Thyroid gland (tissue), 4 donors: ENCODE results near the gene REPS2. TPM values are rescaled to one million over a fixed set of nuclear protein-coding genes. Genes with fewer than 3 reads are reported as not detected.

Source experiments
- DNase-seq, 2 donors: peaks; one replicate each; pipeline ENCODE4 v3.0.0-alpha.2; 2019
- H3K27ac ChIP-seq, 3 donors: fragments of 200-600 bp; sonication (generic); 1 replicate in 2 of 3; 2 replicates in 1 of 3; pipeline ENCODE4 v1.5.1; 2016 to 2019; ENCODE audit warnings: mild to moderate bottlenecking in 1 of 3, moderate library complexity in 1 of 3
- H3K27me3 ChIP-seq: fragments of 200-600 bp; sonication (generic); one replicate; pipeline ENCODE4 v1.5.1; 2019
- H3K36me3 ChIP-seq, 2 donors: fragments of 200-600 bp; sonication (generic); one replicate each; pipeline ENCODE4 v1.5.1; 2016 to 2019
- H3K4me1 ChIP-seq, 2 donors: fragments of 200-600 bp; sonication (generic); one replicate each; pipeline ENCODE4 v1.5.1; 2017 to 2019
- H3K4me3 ChIP-seq, 3 donors: fragments of 200-600 bp; sonication (generic); replicated peaks in 1 of 3; 1 replicate in 2 of 3; 2 replicates in 1 of 3; pipeline ENCODE4 v1.5.1; 2016; ENCODE audit warnings: mild to moderate bottlenecking in 1 of 3
- H3K9me3 ChIP-seq: fragments of 200-600 bp; sonication (generic); one replicate; pipeline ENCODE4 v1.5.1; 2017
- POLR2A ChIP-seq, 2 donors: fragments of 450-650 bp; IDR thresholded peaks; one replicate each; pipeline ENCODE4 v1.6.1; 2017; ENCODE audit warnings: antibody characterized with exemption in 2 of 2, mild to moderate bottlenecking in 2 of 2, moderate library complexity in 1 of 2
- WGBS, 2 donors: methylation state at CpG; one replicate each; pipeline ENCODE4 v1.1.5; 2017; 5-methylcytosine and 5-hydroxymethylcytosine counted together
- intact Hi-C: fragments of 100-400 bp; cut with DNase I; formaldehyde crosslinking; loops from one replicate; pipeline ENCODE4 v1.15.1; 2023
- total RNA-seq, 4 donors: library from RNA; depleted of rRNA; stranded (reverse); fragments of >200 nt; gene quantifications; one replicate each; pipeline ENCODE4 v1.2.3, GENCODE V29; 2016
- TF ChIP-seq, protein P1 (sequence below), 6 experiments: fragments of 200-600 bp in 3 of 6; fragments of 450-650 bp in 3 of 6; sonication (generic) in 3 of 6; IDR thresholded peaks; one replicate each; pipeline ENCODE4 v1.5.1; 2016 to 2019; ENCODE audit warnings: antibody characterized with exemption in 6 of 6, mild to moderate bottlenecking in 2 of 6, inconsistent platforms in 1 of 6, moderate library complexity in 1 of 6

Gene REPS2
- total RNA-seq, 4 donors from 2014 or later, result 6.7 to 14.5 (median 8.8) TPM

DNA sequence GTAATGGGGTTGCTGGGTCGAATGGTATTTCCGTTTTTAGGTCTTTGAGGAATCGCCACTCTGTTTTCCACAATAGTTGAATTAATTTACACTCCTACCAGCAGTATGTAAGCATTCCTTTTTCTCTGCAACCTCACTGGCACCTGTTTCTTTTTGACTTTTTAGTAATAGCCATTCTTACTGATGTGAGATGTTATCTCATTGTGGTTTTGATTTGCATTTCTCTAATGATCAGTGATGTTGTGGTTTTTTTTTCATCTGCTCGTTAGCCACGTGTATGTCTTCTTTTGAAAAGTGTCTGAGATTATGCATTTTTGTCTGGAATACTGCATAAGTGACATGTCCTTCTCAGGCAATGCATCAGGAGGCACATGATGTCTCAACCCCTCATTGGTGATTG lies 28.8 kb downstream of the REPS2 start:
- H3K4me3 ChIP-seq, result no peak overlapping the region
- DNase-seq, result no peak
- H3K4me1 ChIP-seq, result no peaks in the 10 kb centered on the region
- H3K27ac ChIP-seq, result no peak overlapping the region
- H3K27me3 ChIP-seq, result no peaks in the 10 kb centered on the region
- no peaks in the 10 kb centered on the region for H3K36me3 ChIP-seq
- no peaks in the 10 kb centered on the region for H3K9me3 ChIP-seq
- TF ChIP-seq, protein P1, sequence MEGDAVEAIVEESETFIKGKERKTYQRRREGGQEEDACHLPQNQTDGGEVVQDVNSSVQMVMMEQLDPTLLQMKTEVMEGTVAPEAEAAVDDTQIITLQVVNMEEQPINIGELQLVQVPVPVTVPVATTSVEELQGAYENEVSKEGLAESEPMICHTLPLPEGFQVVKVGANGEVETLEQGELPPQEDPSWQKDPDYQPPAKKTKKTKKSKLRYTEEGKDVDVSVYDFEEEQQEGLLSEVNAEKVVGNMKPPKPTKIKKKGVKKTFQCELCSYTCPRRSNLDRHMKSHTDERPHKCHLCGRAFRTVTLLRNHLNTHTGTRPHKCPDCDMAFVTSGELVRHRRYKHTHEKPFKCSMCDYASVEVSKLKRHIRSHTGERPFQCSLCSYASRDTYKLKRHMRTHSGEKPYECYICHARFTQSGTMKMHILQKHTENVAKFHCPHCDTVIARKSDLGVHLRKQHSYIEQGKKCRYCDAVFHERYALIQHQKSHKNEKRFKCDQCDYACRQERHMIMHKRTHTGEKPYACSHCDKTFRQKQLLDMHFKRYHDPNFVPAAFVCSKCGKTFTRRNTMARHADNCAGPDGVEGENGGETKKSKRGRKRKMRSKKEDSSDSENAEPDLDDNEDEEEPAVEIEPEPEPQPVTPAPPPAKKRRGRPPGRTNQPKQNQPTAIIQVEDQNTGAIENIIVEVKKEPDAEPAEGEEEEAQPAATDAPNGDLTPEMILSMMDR (IDR thresholded peaks at IDR 0.05), result no peak
- TF ChIP-seq POLR2A (IDR thresholded peaks at IDR 0.05), result no peak
- 84 to 89% methylated on average over 5 of the region's 5 CpGs for whole genome bisulfite sequencing, 2 donors
- intact Hi-C loops, result no loop called here

- TF ChIP-seq, protein P1 (IDR thresholded peaks at IDR 0.05), result no peak
- TF ChIP-seq POLR2A (IDR thresholded peaks at IDR 0.05), result no peak
- Histone ChIP-seq H3K27ac (no peak overlapping the region), H3K27me3 (no peaks in the 10 kb centered on the region), H3K4me3 (no peak overlapping the region), H3K9me3 (no peaks in the 10 kb centered on the region), H3K4me1 (no peaks in the 10 kb centered on the region), H3K36me3 (no peaks in the 10 kb centered on the region)
- intact Hi-C loops, result no loop called here
- no peak for DNase-seq
These were observed 31.3 kb downstream of the REPS2 start for GRCh38 chrX:16977771-16978170.

DNA sequence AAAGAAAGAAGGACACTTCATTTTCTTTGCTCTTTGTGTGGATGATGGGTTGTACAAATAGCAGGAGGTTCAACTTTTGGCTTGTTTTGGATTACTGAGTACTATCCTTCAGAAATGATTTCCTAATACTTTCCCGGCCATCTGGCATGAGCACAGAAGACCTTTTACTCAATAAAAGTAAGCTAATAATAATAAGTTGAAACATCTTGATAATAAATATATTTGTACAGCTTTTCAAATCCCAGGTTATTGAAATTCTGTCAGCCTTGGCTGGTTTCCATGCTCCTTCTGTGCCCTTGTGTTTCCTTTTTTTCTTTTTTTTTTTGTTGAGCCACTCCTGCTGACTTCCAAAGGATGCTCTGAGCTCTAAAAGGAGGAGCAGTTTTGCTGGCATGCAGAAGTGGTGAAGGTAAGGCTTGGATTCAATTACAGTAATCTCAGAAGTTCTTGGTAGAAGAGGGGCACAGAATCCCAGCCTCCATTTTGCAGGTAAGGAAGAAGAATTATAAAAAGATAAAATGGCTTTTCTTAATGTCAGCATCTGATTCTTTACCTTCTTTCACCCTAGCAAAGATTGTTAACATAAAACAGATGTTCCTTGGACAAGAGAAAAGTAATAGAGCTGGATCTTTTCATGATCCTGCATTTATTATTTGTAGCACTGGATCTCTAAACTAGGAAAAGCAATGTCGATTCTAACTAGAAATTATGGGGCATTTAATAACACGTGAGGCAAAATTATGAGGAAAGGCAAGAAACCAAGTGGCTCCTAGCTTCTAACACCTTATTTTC lies 31.9 kb downstream of the REPS2 start:
- intact Hi-C loops, result no loop called here
- TF ChIP-seq, protein P1 (IDR thresholded peaks at IDR 0.05), result no peak
- TF ChIP-seq POLR2A (IDR thresholded peaks at IDR 0.05), result no peak
- H3K36me3 ChIP-seq, result no peaks in the 10 kb centered on the region
- DNase-seq, result no peak
- H3K27ac ChIP-seq, result no peak overlapping the region
- no peaks in the 10 kb centered on the region for H3K9me3 ChIP-seq
- 72 to 74% methylated on average over 3 of the region's 3 CpGs for WGBS, 2 donors
- no peak overlapping the region for H3K4me3 ChIP-seq
- H3K27me3 ChIP-seq, result no peaks in the 10 kb centered on the region
- no peaks in the 10 kb centered on the region for H3K4me1 ChIP-seq

- H3K4me1 ChIP-seq, result no peaks in the 10 kb centered on the region
- no peak for TF ChIP-seq POLR2A (IDR thresholded peaks at IDR 0.05)
- TF ChIP-seq, protein P1 (IDR thresholded peaks at IDR 0.05), result no peak
- H3K27ac ChIP-seq, result no peak overlapping the region
- no peak overlapping the region for H3K4me3 ChIP-seq
- no peaks in the 10 kb centered on the region for H3K9me3 ChIP-seq
- H3K27me3 ChIP-seq, result no peaks in the 10 kb centered on the region
- H3K36me3 ChIP-seq, result no peaks in the 10 kb centered on the region
- intact Hi-C loops, result no loop called here
- no peak for DNase-seq
- 93 to 97% methylated on average over 1 of the region's 1 CpG for WGBS, 2 donors
These were observed 32.8 kb downstream of the REPS2 start for GRCh38 chrX:16979226-16979625.

GRCh38 chrX:16981209-16981608 lies 34.8 kb downstream of the REPS2 start:
- intact Hi-C loops, result no loop called here
- no peaks in the 10 kb centered on the region for H3K9me3 ChIP-seq
- no peaks in the 10 kb centered on the region for H3K4me1 ChIP-seq
- no peak overlapping the region for H3K4me3 ChIP-seq
- H3K36me3 ChIP-seq, result no peaks in the 10 kb centered on the region
- no peak overlapping the region for H3K27ac ChIP-seq
- no peaks in the 10 kb centered on the region for H3K27me3 ChIP-seq
- no peak for DNase-seq
- TF ChIP-seq POLR2A (IDR thresholded peaks at IDR 0.05), result no peak
- TF ChIP-seq, protein P1 (IDR thresholded peaks at IDR 0.05), result no peak
- 91 to 93% methylated on average over 1 of the region's 1 CpG for WGBS, 2 donors
